H9 (cell line): Measurements from ENCODE around the gene INSRR. TPM values are rescaled to one million over a fixed set of nuclear protein-coding genes. Genes with fewer than 3 reads are reported as not detected.

ENCODE experiments used
- DNase-seq: peaks from one replicate; pipeline ENCODE4 v3.0.0-alpha.2; 2017
- H2AFZ ChIP-seq: one replicate; pipeline ENCODE4 v1.6.1; 2013; ENCODE audit warnings: mild to moderate bottlenecking, low read length, control low read depth, moderate library complexity
- H2AK5ac ChIP-seq: 2 replicates; pipeline ENCODE4 v1.6.1; 2013; ENCODE audit warnings: low read length, control low read depth, mixed read lengths; ENCODE audit not compliant: insufficient read length
- H2BK120ac ChIP-seq: one replicate; pipeline ENCODE4 v1.6.1; 2013; ENCODE audit warnings: low read depth, mild to moderate bottlenecking, low read length, control low read depth, inconsistent platforms; ENCODE audit not compliant: poor library complexity, severe bottlenecking
- H2BK12ac ChIP-seq: 2 replicates; pipeline ENCODE4 v1.6.1; 2013; ENCODE audit warnings: low read length, control low read depth, mixed read lengths, low read depth; ENCODE audit not compliant: insufficient read length
- H2BK15ac ChIP-seq: 2 replicates; pipeline ENCODE4 v1.6.1; 2013; ENCODE audit warnings: low read depth, low read length, control low read depth
- H2BK20ac ChIP-seq: one replicate; pipeline ENCODE4 v1.6.1; 2013; ENCODE audit warnings: low read depth, mild to moderate bottlenecking, low read length, control low read depth, inconsistent platforms; ENCODE audit not compliant: poor library complexity, severe bottlenecking
- H2BK5ac ChIP-seq: 2 replicates; pipeline ENCODE4 v1.6.1; 2013; ENCODE audit warnings: low read length, control low read depth, mixed read lengths; ENCODE audit not compliant: insufficient read length
- H3K14ac ChIP-seq: 2 replicates; pipeline ENCODE4 v1.6.1; 2013; ENCODE audit warnings: low read length, control low read depth; ENCODE audit not compliant: insufficient read depth
- H3K18ac ChIP-seq: 2 replicates; pipeline ENCODE4 v1.6.1; 2013; ENCODE audit warnings: low read depth, mild to moderate bottlenecking, mixed read lengths, low read length, control low read depth; ENCODE audit not compliant: insufficient read length
- H3K23ac ChIP-seq: 2 replicates; pipeline ENCODE4 v1.6.1; 2013; ENCODE audit warnings: low read length, control low read depth, mixed read lengths, low read depth; ENCODE audit not compliant: insufficient read length
- H3K23me2 ChIP-seq: 2 replicates; pipeline ENCODE4 v1.6.1; 2013; ENCODE audit warnings: low read depth, mild to moderate bottlenecking, mixed read lengths, low read length, control low read depth; ENCODE audit not compliant: insufficient read length, poor library complexity, severe bottlenecking
- H3K27ac ChIP-seq: 2 replicates; pipeline ENCODE4 v1.5.1; 2013; ENCODE audit warnings: low read length, control low read depth, mixed read lengths, low read depth; ENCODE audit not compliant: insufficient read length
- H3K27me3 ChIP-seq: 2 replicates; pipeline ENCODE4 v1.6.1; 2013; ENCODE audit warnings: low read length, control low read depth, inconsistent platforms; ENCODE audit not compliant: insufficient read depth
- H3K4ac ChIP-seq: 2 replicates; pipeline ENCODE4 v1.6.1; 2013; ENCODE audit warnings: low read depth, mild to moderate bottlenecking, control low read depth, inconsistent platforms, low read length, moderate library complexity
- H3K4me1 ChIP-seq: 2 replicates; pipeline ENCODE4 v1.6.1; 2013; ENCODE audit warnings: low read length, control low read depth, inconsistent platforms; ENCODE audit not compliant: insufficient read depth
- H3K4me2 ChIP-seq: 2 replicates; pipeline ENCODE4 v1.6.1; 2013; ENCODE audit warnings: low read length, control low read depth, mixed read lengths; ENCODE audit not compliant: insufficient read length, insufficient read depth
- H3K56ac ChIP-seq: 2 replicates; pipeline ENCODE4 v1.6.1; 2013; ENCODE audit warnings: low read depth, mild to moderate bottlenecking, mixed read lengths, low read length, control low read depth; ENCODE audit not compliant: insufficient read length
- H3K79me1 ChIP-seq: 2 replicates; pipeline ENCODE4 v1.6.1; 2013; ENCODE audit warnings: low read depth, mild to moderate bottlenecking, moderate library complexity, low read length, control low read depth, inconsistent platforms; ENCODE audit not compliant: insufficient read depth, poor library complexity, severe bottlenecking
- H3K79me2 ChIP-seq: 2 replicates; pipeline ENCODE4 v1.6.1; 2013; ENCODE audit warnings: low read length, control low read depth, inconsistent platforms; ENCODE audit not compliant: insufficient read depth
- H3K9ac ChIP-seq: 2 replicates; pipeline ENCODE4 v1.6.1; 2013; ENCODE audit warnings: low read length, control low read depth, mixed read lengths; ENCODE audit not compliant: insufficient read length; ENCODE audit errors: extremely low read depth
- H3K9me3 ChIP-seq: one replicate; pipeline ENCODE4 v1.6.1; 2013; ENCODE audit warnings: low read depth, low read length, inconsistent platforms; ENCODE audit not compliant: control insufficient read depth
- H3T11ph ChIP-seq: one replicate; pipeline ENCODE4 v1.6.1; 2013; ENCODE audit warnings: mild to moderate bottlenecking, low read length, control low read depth, inconsistent platforms
- H4K20me1 ChIP-seq: one replicate; pipeline ENCODE4 v1.6.1; 2013; ENCODE audit not compliant: control insufficient read depth, insufficient read length, insufficient read depth
- H4K5ac ChIP-seq: 2 replicates; pipeline ENCODE4 v1.6.1; 2013; ENCODE audit warnings: low read depth, mild to moderate bottlenecking, mixed read lengths, low read length, control low read depth; ENCODE audit not compliant: insufficient read length
- H4K8ac ChIP-seq: replicated peaks from 2 replicates; pipeline ENCODE4 v1.6.1; 2013; ENCODE audit warnings: low read length, control low read depth, mixed read lengths, low read depth; ENCODE audit not compliant: insufficient read length
- H4K91ac ChIP-seq: 2 replicates; pipeline ENCODE4 v1.6.1; 2013; ENCODE audit warnings: low read depth, mild to moderate bottlenecking, moderate library complexity, mixed read lengths, low read length, control low read depth; ENCODE audit not compliant: insufficient read length
- H3K27ac Mint-ChIP-seq, 3 experiments: 2 replicates in 2 of 3; 3 replicates in 1 of 3; pipeline ENCODE4 v1.8.0; 2020 to 2021; ENCODE audit warnings: mixed read lengths in 3 of 3, mild to moderate bottlenecking in 1 of 3, moderate library complexity in 1 of 3
- H3K27me3 Mint-ChIP-seq: 2 replicates; pipeline ENCODE4 v1.8.0; 2021; ENCODE audit warnings: low read depth, mild to moderate bottlenecking, moderate library complexity, mixed read lengths
- H3K36me3 Mint-ChIP-seq, 3 experiments: 2 replicates in 2 of 3; 3 replicates in 1 of 3; pipeline ENCODE4 v1.8.0; 2020 to 2021; ENCODE audit warnings: low read depth in 3 of 3, mixed read lengths in 3 of 3; ENCODE audit not compliant: insufficient read depth in 1 of 3
- H3K4me1 Mint-ChIP-seq, 2 experiments: 2 replicates each; pipeline ENCODE4 v1.8.0; 2020; ENCODE audit warnings: mixed read lengths in 2 of 2
- H3K4me3 Mint-ChIP-seq, 2 experiments: 2 replicates in 1 of 2; 3 replicates in 1 of 2; pipeline ENCODE4 v1.8.0; 2020 to 2021; ENCODE audit warnings: mild to moderate bottlenecking in 2 of 2, mixed read lengths in 2 of 2, moderate library complexity in 1 of 2
- H3K9me3 Mint-ChIP-seq, 2 experiments: 2 replicates in 1 of 2; 3 replicates in 1 of 2; pipeline ENCODE4 v1.8.0; 2020; ENCODE audit warnings: mild to moderate bottlenecking in 2 of 2, mixed read lengths in 2 of 2, moderate library complexity in 1 of 2
- WGBS: extraction: QIAGEN DNeasy Blood & Tissue Kit; methylation state at CpG from one replicate; pipeline ENCODE4 v1.1.7; 2013; ENCODE audit warnings: missing lambda C conversion rate, low lambda C conversion rate, mixed read lengths; ENCODE audit not compliant: insufficient read length; ENCODE audit errors: extremely low coverage; 5-methylcytosine and 5-hydroxymethylcytosine counted together
- total RNA-seq: library from RNA; stranded (reverse); gene quantifications from 2 replicates; pipeline ENCODE4 v1.2.1, GENCODE V29; 2021
- TF ChIP-seq, protein P1 (sequence below): fragments of 200-600 bp; sonication (generic); conservative IDR thresholded peaks from 3 replicates; pipeline ENCODE4 v1.8.0; 2021; ENCODE audit warnings: antibody characterized with exemption, mild to moderate bottlenecking

INSRR gene
- total RNA-seq, 1 experiment from 2014 or later, result not detected

DNA sequence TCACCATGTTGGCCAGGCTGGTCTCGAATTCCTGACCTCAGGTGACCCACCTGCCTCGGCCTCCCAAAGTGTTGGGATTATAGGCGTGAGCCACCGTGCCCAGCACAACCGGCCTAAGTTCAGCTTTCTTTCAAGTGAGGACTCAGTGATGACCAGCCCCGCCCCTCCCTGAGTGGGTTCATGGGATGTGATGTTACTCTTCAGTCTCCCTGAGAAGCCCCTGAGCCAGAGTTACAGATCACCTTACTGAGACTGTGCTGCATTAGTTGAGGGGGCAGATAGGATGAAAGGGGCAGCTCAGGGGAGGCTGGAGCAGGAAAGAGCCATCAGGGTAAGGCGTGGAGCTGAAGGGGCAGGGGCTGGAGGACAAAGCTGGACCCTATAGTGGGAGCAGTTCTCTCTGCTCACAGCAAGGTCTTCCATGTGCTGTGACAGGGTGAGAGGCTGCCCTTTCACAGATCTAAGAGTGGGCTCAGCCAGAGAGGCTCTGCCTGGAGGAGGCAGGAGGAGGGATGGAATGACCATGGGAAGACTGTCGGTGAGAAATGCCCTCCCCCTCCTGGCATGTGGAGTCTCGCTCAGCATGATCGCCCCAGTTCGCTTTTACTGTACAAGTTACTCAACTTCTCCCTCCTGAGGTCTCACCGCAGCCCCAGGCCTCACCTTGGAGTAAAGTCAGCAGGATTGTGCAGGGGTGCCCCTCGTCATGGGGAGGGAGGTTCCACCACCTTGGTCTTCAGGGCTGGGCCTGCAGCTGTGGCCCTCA lies 55.6 kb downstream of the INSRR start:
- no peaks in the 10 kb centered on the region for H3K9me3 ChIP-seq
- no peaks in the 10 kb centered on the region for H3K4me1 ChIP-seq

More for the DNA sequence above, 55.6 kb downstream of the INSRR start:
- Histone ChIP-seq H4K20me1 (no peaks in the 10 kb centered on the region), H3K56ac (no peak overlapping the region), H4K5ac (no peak overlapping the region), H2AK5ac (no peak overlapping the region), H2BK15ac (no peak overlapping the region), H2BK5ac (no peak overlapping the region), H4K8ac (no peak overlapping the region), H3K18ac (no peak overlapping the region), H2BK12ac (no peak overlapping the region), H3K27me3 (no peaks in the 10 kb centered on the region; the same call in 1 of the 2 replicates), H2AFZ (no peak overlapping the region), H3K4me2 (no peak overlapping the region), H3K14ac (no peak overlapping the region), H3T11ph (no peak overlapping the region), H3K23me2 (no peaks in the 10 kb centered on the region), H3K23ac (no peak overlapping the region), H2BK20ac (no peak overlapping the region), H3K9ac (no peak overlapping the region), H3K79me1 (no peaks in the 10 kb centered on the region), H4K91ac (no peak overlapping the region), H3K27ac (no peak overlapping the region), H2BK120ac (no peak overlapping the region), H3K79me2 (no peaks in the 10 kb centered on the region), H3K4ac (no peak overlapping the region)
- H3K9me3 Mint-ChIP-seq, result no peaks in the 10 kb centered on the region
- H3K36me3 Mint-ChIP-seq, result peaks cover 5 to 34% (median 21%) of the 10 kb centered on the region in 3 experiments; a peak in 6 of 7 replicates
- peak overlapping the region in 2 of 3 experiments; percentile 53 to 73; a peak in 3 of 7 replicates for H3K27ac Mint-ChIP-seq
- WGBS, result no CpG with 5 or more reads among the region's 13 CpGs
- peaks cover 2% of the 10 kb centered on the region for H3K27me3 Mint-ChIP-seq
- TF ChIP-seq, protein P1, sequence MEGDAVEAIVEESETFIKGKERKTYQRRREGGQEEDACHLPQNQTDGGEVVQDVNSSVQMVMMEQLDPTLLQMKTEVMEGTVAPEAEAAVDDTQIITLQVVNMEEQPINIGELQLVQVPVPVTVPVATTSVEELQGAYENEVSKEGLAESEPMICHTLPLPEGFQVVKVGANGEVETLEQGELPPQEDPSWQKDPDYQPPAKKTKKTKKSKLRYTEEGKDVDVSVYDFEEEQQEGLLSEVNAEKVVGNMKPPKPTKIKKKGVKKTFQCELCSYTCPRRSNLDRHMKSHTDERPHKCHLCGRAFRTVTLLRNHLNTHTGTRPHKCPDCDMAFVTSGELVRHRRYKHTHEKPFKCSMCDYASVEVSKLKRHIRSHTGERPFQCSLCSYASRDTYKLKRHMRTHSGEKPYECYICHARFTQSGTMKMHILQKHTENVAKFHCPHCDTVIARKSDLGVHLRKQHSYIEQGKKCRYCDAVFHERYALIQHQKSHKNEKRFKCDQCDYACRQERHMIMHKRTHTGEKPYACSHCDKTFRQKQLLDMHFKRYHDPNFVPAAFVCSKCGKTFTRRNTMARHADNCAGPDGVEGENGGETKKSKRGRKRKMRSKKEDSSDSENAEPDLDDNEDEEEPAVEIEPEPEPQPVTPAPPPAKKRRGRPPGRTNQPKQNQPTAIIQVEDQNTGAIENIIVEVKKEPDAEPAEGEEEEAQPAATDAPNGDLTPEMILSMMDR, result no peak
- peaks cover 0 to 12% of the 10 kb centered on the region in 2 experiments; a peak in 2 of 4 replicates for H3K4me1 Mint-ChIP-seq
- no peak for DNase-seq
- no peak overlapping the region for H3K4me3 Mint-ChIP-seq
